Measurements from ENCODE around the gene MTTP.

MTTP gene

GRCh38 chr4:99606716-99607115, 32.1 kb downstream of the MTTP start:
- Histone ChIP-seq H3K9me3 (ENCODE audit: severe bottlenecking) (no peaks in the 10 kb centered on the region), H3K27me3 (ENCODE audit: insufficient read depth, poor library complexity, severe bottlenecking) (no peaks in the 10 kb centered on the region), H3K4me3 (ENCODE audit: severe bottlenecking) (no peak overlapping the region), H3K4me1 (ENCODE audit: insufficient read depth, poor library complexity, severe bottlenecking) (no peaks in the 10 kb centered on the region), H3K27ac (ENCODE audit: poor library complexity, severe bottlenecking) (no peak overlapping the region), H3K36me3 (ENCODE audit: low read depth) (no peaks in the 10 kb centered on the region)
- no peak for DNase-seq (ENCODE audit: low spot score)
- ATAC-seq (ENCODE audit: low read depth): no peak
- TF ChIP-seq CTCF (IDR thresholded peaks at IDR 0.05; ENCODE audit: poor library complexity, severe bottlenecking): no peak

GRCh38 chr4:99608417-99608816, 33.8 kb downstream of the MTTP start:
- H3K27me3 ChIP-seq (ENCODE audit: insufficient read depth, poor library complexity, severe bottlenecking): no peaks in the 10 kb centered on the region
- H3K9me3 ChIP-seq (ENCODE audit: severe bottlenecking): no peaks in the 10 kb centered on the region
- H3K4me3 ChIP-seq (ENCODE audit: severe bottlenecking): no peak overlapping the region
- no peaks in the 10 kb centered on the region for H3K36me3 ChIP-seq (ENCODE audit: low read depth)
- TF ChIP-seq CTCF (IDR thresholded peaks at IDR 0.05; ENCODE audit: poor library complexity, severe bottlenecking): no peak
- no peak for DNase-seq (ENCODE audit: low spot score)
- H3K4me1 ChIP-seq (ENCODE audit: insufficient read depth, poor library complexity, severe bottlenecking): no peaks in the 10 kb centered on the region
- H3K27ac ChIP-seq (ENCODE audit: poor library complexity, severe bottlenecking): no peak overlapping the region
- no peak for ATAC-seq (ENCODE audit: low read depth)

- H3K36me3 ChIP-seq (ENCODE audit: low read depth): no peaks in the 10 kb centered on the region
- H3K4me3 ChIP-seq (ENCODE audit: severe bottlenecking): no peak overlapping the region
- H3K4me1 ChIP-seq (ENCODE audit: insufficient read depth, poor library complexity, severe bottlenecking): no peaks in the 10 kb centered on the region
- no peak for TF ChIP-seq CTCF (IDR thresholded peaks at IDR 0.05; ENCODE audit: poor library complexity, severe bottlenecking)
- ATAC-seq (ENCODE audit: low read depth) (no peak), DNase-seq (ENCODE audit: low spot score) (no peak)
- no peaks in the 10 kb centered on the region for H3K9me3 ChIP-seq (ENCODE audit: severe bottlenecking)
- no peaks in the 10 kb centered on the region for H3K27me3 ChIP-seq (ENCODE audit: insufficient read depth, poor library complexity, severe bottlenecking)
- H3K27ac ChIP-seq (ENCODE audit: poor library complexity, severe bottlenecking): no peak overlapping the region
Measured at GRCh38 chr4:99610605-99611175, 36.1 kb downstream of the MTTP start.

GRCh38 chr4:99612281-99612680, 37.7 kb downstream of the MTTP start:
- H3K27me3 ChIP-seq (ENCODE audit: insufficient read depth, poor library complexity, severe bottlenecking): no peaks in the 10 kb centered on the region
- H3K36me3 ChIP-seq (ENCODE audit: low read depth): no peaks in the 10 kb centered on the region
- TF ChIP-seq CTCF (IDR thresholded peaks at IDR 0.05; ENCODE audit: poor library complexity, severe bottlenecking): no peak
- no peak for ATAC-seq (ENCODE audit: low read depth)
- H3K4me3 ChIP-seq (ENCODE audit: severe bottlenecking): no peak overlapping the region
- H3K9me3 ChIP-seq (ENCODE audit: severe bottlenecking): no peaks in the 10 kb centered on the region
- DNase-seq (ENCODE audit: low spot score): no peak
- no peaks in the 10 kb centered on the region for H3K4me1 ChIP-seq (ENCODE audit: insufficient read depth, poor library complexity, severe bottlenecking)
- no peak overlapping the region for H3K27ac ChIP-seq (ENCODE audit: poor library complexity, severe bottlenecking)

- no peaks in the 10 kb centered on the region for H3K9me3 ChIP-seq (ENCODE audit: severe bottlenecking)
- no peaks in the 10 kb centered on the region for H3K4me1 ChIP-seq (ENCODE audit: insufficient read depth, poor library complexity, severe bottlenecking)
- DNase-seq (ENCODE audit: low spot score) (no peak), ATAC-seq (ENCODE audit: low read depth) (no peak)
- no peak for TF ChIP-seq CTCF (IDR thresholded peaks at IDR 0.05; ENCODE audit: poor library complexity, severe bottlenecking)
- H3K36me3 ChIP-seq (ENCODE audit: low read depth): no peaks in the 10 kb centered on the region
- H3K27me3 ChIP-seq (ENCODE audit: insufficient read depth, poor library complexity, severe bottlenecking): no peaks in the 10 kb centered on the region
- H3K4me3 ChIP-seq (ENCODE audit: severe bottlenecking): no peak overlapping the region
- H3K27ac ChIP-seq (ENCODE audit: poor library complexity, severe bottlenecking): no peak overlapping the region
Measured at GRCh38 chr4:99612704-99613103, 38.1 kb downstream of the MTTP start.
